K562 (cell line): Measurements from ENCODE around the gene LIFR. TPM values are rescaled to one million over a fixed set of nuclear protein-coding genes. Genes with fewer than 3 reads are reported as not detected.

Experiments used
- ATAC-seq: fragments of 200-7000 bp; cut with Tn5 transposase; 3 replicates; pipeline ENCODE4 v1.9.1; 2020; ENCODE audit warnings: moderate library complexity
- BruUV-seq: library from RNA; stranded (reverse); fragments of 400-500 nt; replicated peaks from 2 replicates; lab custom pipeline; 2021; lab: Mats Ljungman, UMichigan
- CTCF ChIA-PET: fragments of 300-600 bp; formaldehyde crosslinking; extraction: SDS; loops from one replicate; lab custom pipeline; 2021; ENCODE audit warnings: low intra/inter-chr PET ratio; lab: Yijun Ruan, JAX
- POLR2A ChIA-PET: fragments of 300-600, 350-650 bp; sonication (Branson Sonifier 250); formaldehyde crosslinking; extraction: SDS; loops from one replicate; lab custom pipeline; 2021; ENCODE audit warnings: antibody characterized with exemption, inconsistent platforms; lab: Yijun Ruan, JAX
- DNase-seq, 4 experiments: peaks; one replicate each; pipeline versions ENCODE4 v3.0.0 to v3.0.0-alpha.2; 2011 to 2018; ENCODE audit warnings: low spot score in 3 of 4, mixed read lengths in 3 of 4; ENCODE audit errors: extremely low read depth in 1 of 4
- FAIRE-seq: peaks from 2 replicates; lab custom pipeline; 2011; peaks lifted over from hg19 to GRCh38; lab: Jason Lieb, UNC
- H2AFZ ChIP-seq: 2 replicates; pipeline ENCODE4 v1.6.0; 2011; ENCODE audit warnings: low read depth, low read length, control low read depth, inconsistent platforms
- H3K27ac ChIP-seq: fragments of 200-600 bp; 3 replicates; pipeline ENCODE4 v1.8.0; 2011; ENCODE audit warnings: low read depth, mild to moderate bottlenecking, control low read depth, inconsistent platforms, low read length, moderate library complexity, mixed read lengths; ENCODE audit errors: extremely low read depth
- H3K27me3 ChIP-seq, 2 experiments: fragments of 300-600 bp in 1 of 2; 2 replicates in 1 of 2; 3 replicates in 1 of 2; pipeline versions ENCODE4 v1.6.0 to v1.8.0; 2011; ENCODE audit warnings: inconsistent platforms in 2 of 2, low read length in 2 of 2, mild to moderate bottlenecking in 1 of 2, mixed read lengths in 1 of 2, moderate library complexity in 1 of 2; ENCODE audit not compliant: control insufficient read depth in 2 of 2, insufficient read depth in 2 of 2
- H3K36me3 ChIP-seq: fragments of 300-600 bp; 3 replicates; pipeline ENCODE4 v1.8.0; 2011; ENCODE audit warnings: mild to moderate bottlenecking, low read length, inconsistent platforms; ENCODE audit not compliant: control insufficient read depth, insufficient read depth
- H3K4me1 ChIP-seq, 2 experiments: fragments of 200-600 bp in 1 of 2; replicated peaks in 1 of 2; 2 replicates in 1 of 2; 3 replicates in 1 of 2; pipeline versions ENCODE4 v1.5.1 to v1.8.0; 2011; ENCODE audit warnings: inconsistent platforms in 2 of 2, low read length in 2 of 2, mild to moderate bottlenecking in 1 of 2, mixed read lengths in 1 of 2, moderate library complexity in 1 of 2; ENCODE audit not compliant: control insufficient read depth in 2 of 2, insufficient read depth in 2 of 2
- H3K4me2 ChIP-seq: 2 replicates; pipeline ENCODE4 v1.6.1; 2011; ENCODE audit warnings: low read length, control low read depth, inconsistent platforms, mixed read lengths; ENCODE audit not compliant: insufficient read depth
- H3K4me3 ChIP-seq: fragments of 200-600 bp; sonication (generic), shearing (Covaris generic); 2 replicates; pipeline ENCODE4 v1.5.1; 2016; ENCODE audit warnings: control low read depth, inconsistent platforms
- H3K79me2 ChIP-seq: fragments of 200-600 bp; 3 replicates; pipeline ENCODE4 v1.8.0; 2011; ENCODE audit warnings: low read length, inconsistent platforms; ENCODE audit not compliant: control insufficient read depth, insufficient read depth
- H3K9ac ChIP-seq, 2 experiments: 2 replicates each; pipeline versions ENCODE4 v1.6.0 to v1.6.1; 2011; ENCODE audit warnings: low read depth in 2 of 2, low read length in 2 of 2, control low read depth in 1 of 2, inconsistent platforms in 1 of 2, mild to moderate bottlenecking in 1 of 2, mixed read lengths in 1 of 2; ENCODE audit not compliant: insufficient read depth in 1 of 2
- H3K9me1 ChIP-seq: one replicate; pipeline ENCODE4 v1.6.0; 2011; ENCODE audit warnings: inconsistent platforms, mild to moderate bottlenecking, low read length, moderate library complexity; ENCODE audit not compliant: control insufficient read depth, insufficient read depth
- H3K9me3 ChIP-seq: replicated peaks from 2 replicates; pipeline ENCODE4 v1.5.1; 2011; ENCODE audit warnings: low read depth, low read length, inconsistent platforms; ENCODE audit not compliant: control insufficient read depth, insufficient read depth
- H4K20me1 ChIP-seq: replicated peaks from 2 replicates; pipeline ENCODE4 v1.6.1; 2011; ENCODE audit warnings: low read length, inconsistent platforms, mixed read lengths; ENCODE audit not compliant: control insufficient read depth, insufficient read depth
- BRD4 ChIP-seq: fragments of 200-600 bp; sonication (generic); IDR thresholded peaks from 2 replicates; pipeline ENCODE4 v1.6.1; 2017; ENCODE audit warnings: inconsistent platforms
- CBFA2T3 ChIP-seq: fragments of 450-650 bp; IDR thresholded peaks from 2 replicates; pipeline ENCODE4 v1.6.1; 2017
- CHD4 ChIP-seq: fragments of 200-600 bp; sonication (generic); IDR thresholded peaks from 3 replicates; pipeline ENCODE4 v1.6.1; 2012; ENCODE audit warnings: low read depth, mild to moderate bottlenecking, mixed read lengths, low read length, inconsistent platforms; ENCODE audit not compliant: insufficient read depth, insufficient replicate concordance, poor library complexity, severe bottlenecking
- EP400 ChIP-seq: fragments of 450-650 bp; IDR thresholded peaks from 2 replicates; pipeline ENCODE4 v1.6.1; 2017; ENCODE audit warnings: antibody characterized with exemption, mild to moderate bottlenecking, moderate library complexity
- GABPB2 ChIP-seq: fragments of 250-450 bp; sonication (Bioruptor Pico); conservative IDR thresholded peaks from 2 replicates; pipeline ENCODE4 v1.5.1; 2021; ENCODE audit warnings: mild to moderate bottlenecking
- GATAD2B ChIP-seq: fragments of 450-650 bp; IDR thresholded peaks from 2 replicates; pipeline ENCODE4 v1.6.1; 2017; ENCODE audit warnings: mild to moderate bottlenecking, borderline replicate concordance
- MEIS2 ChIP-seq: fragments of 450-650 bp; IDR thresholded peaks from 2 replicates; pipeline ENCODE4 v1.6.1; 2014; ENCODE audit warnings: mild to moderate bottlenecking; ENCODE audit not compliant: partially characterized antibody
- NCOA2 ChIP-seq, 2 experiments: fragments of 450-650 bp; IDR thresholded peaks; 2 replicates each; pipeline ENCODE4 v1.6.1; 2018; ENCODE audit warnings: mild to moderate bottlenecking in 2 of 2, moderate library complexity in 1 of 2; ENCODE audit not compliant: partially characterized antibody in 2 of 2
- NR2C1 ChIP-seq, 2 experiments: fragments of 450-650 bp; IDR thresholded peaks; 2 replicates each; pipeline ENCODE4 v1.6.1; 2017; ENCODE audit warnings: mild to moderate bottlenecking in 2 of 2, antibody characterized with exemption in 1 of 2, inconsistent platforms in 1 of 2, missing compliant biosample characterization in 1 of 2, missing genetic modification characterization in 1 of 2
- RBM39 ChIP-seq: fragments of 200-400 bp; formaldehyde crosslinking; optimal IDR thresholded peaks from 2 replicates; pipeline ENCODE3; 2018; ENCODE audit warnings: low read depth, low read length
- SRSF1 ChIP-seq: fragments of 200-400 bp; formaldehyde crosslinking; IDR thresholded peaks from 2 replicates; pipeline ENCODE4 v1.6.1; 2017; ENCODE audit warnings: mild to moderate bottlenecking, low read depth, low read length, moderate library complexity
- TEAD2 ChIP-seq: fragments of 450-650 bp; IDR thresholded peaks from 2 replicates; pipeline ENCODE4 v1.6.1; 2016; ENCODE audit warnings: missing genetic modification characterization, control low read depth, missing compliant biosample characterization
- XRCC5 ChIP-seq: fragments of 200-400 bp; formaldehyde crosslinking; IDR thresholded peaks from 2 replicates; pipeline ENCODE4 v1.6.1; 2017; ENCODE audit warnings: low read depth, mild to moderate bottlenecking, low read length
- ZKSCAN8 ChIP-seq: fragments of 200-800 bp; sonication (Bioruptor generic); IDR thresholded peaks from 2 replicates; pipeline ENCODE4 v1.6.1; 2016; ENCODE audit warnings: missing genetic modification characterization, missing compliant biosample characterization
- ZNF224 ChIP-seq: sonication (generic); formaldehyde crosslinking; IDR thresholded peaks from 2 replicates; pipeline ENCODE4 v1.8.0; 2022; ENCODE audit warnings: mild to moderate bottlenecking, missing genetic modification reagents
- whole genome bisulfite sequencing: fragments of 100-300 bp; shearing (Covaris generic); methylation state at CpG from one replicate; pipeline ENCODE4 v1.1.6; 2016; ENCODE audit warnings: low coverage, mixed read lengths; ENCODE audit not compliant: insufficient coverage; ENCODE audit errors: missing lambda C conversion rate; 5-methylcytosine and 5-hydroxymethylcytosine counted together
- in situ Hi-C: fragments of 300-500 bp; cut with MboI; formaldehyde crosslinking; loops from 4 replicates; pipeline ENCODE4 v1.15.0; 2018; ENCODE audit warnings: inconsistent platforms, mixed read lengths
- intact Hi-C: fragments of 100-400 bp; cut with micrococcal nuclease; formaldehyde crosslinking; loops from 2 replicates; pipeline ENCODE4 v1.14.2; 2022
- polyA plus RNA-seq, 8 experiments: library from polyadenylated mRNA; depleted of rRNA in 4 of 8; stranded (reverse) in 5 of 8; unstranded in 3 of 8; fragments of >200 nt; fragmentation: Nextera tagmentation in 2 of 8; fragmentation: Illumina TruSeq in 1 of 8; extraction: Ambion mirVana in 2 of 8; extraction: Trizol in 1 of 8; gene quantifications; 2 replicates each; pipeline versions ENCODE4 v1.2.1 to v1.2.3, GENCODE V29; 2011 to 2014; ENCODE audit warnings: inconsistent platforms in 1 of 8, missing spikeins in 1 of 8
- total RNA-seq, 7 experiments: library from RNA; depleted of rRNA in 6 of 7; stranded (reverse); fragments of >200 nt in 6 of 7; fragmentation: Illumina TruSeq in 2 of 7; extraction: Trizol in 2 of 7; gene quantifications; 2 replicates each; pipeline versions ENCODE4 v1.2.1 to v1.2.3, GENCODE V29; 2011 to 2021; ENCODE audit warnings: low replicate concordance in 1 of 7
- TF ChIP-seq, protein P1 (sequence below): sonication (generic); formaldehyde crosslinking; IDR thresholded peaks from 2 replicates; pipeline ENCODE4 v1.8.1; 2023; ENCODE audit warnings: mild to moderate bottlenecking, missing genetic modification reagents

LIFR gene
- total and polyA plus RNA-seq, 9 of the 15 experiments (the other 6 are each of a cell fraction or from before 2014, with no cell fraction given), result 0.43 to 5.7 (median 3.3) TPM

DNA sequence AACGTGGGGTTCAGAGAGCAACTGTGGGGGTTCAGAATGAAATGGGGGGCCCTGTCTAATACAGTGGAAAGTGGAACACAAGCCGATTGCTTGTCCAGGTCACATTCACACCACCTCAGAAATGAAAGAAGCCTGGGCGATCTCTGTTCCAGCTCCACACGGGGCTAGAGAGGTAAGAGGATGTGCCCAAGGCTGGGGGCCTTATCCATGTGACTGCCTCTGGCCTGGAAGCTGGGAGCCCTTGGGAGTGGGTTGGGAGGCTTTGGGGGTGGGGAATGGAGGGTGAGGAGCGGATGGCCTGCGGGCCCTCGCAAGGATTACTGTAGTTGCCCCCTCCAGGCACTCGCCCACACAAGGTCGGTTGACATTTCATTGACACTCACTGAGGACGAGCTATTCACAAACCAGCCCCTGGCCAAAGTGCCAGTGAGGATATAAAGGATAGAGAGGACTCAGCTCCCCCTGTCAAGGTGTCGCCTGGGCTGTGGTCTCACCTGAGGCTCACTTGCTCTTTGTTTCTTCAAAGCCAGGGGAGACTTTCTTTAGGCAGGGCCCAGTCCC lies 86.7 kb downstream of the LIFR start:
- ATAC-seq (no peak), DNase-seq (no peak), FAIRE-seq (no peak)
- TF ChIP-seq CBFA2T3, result no peak
- no peak for TF ChIP-seq MEIS2
- TF ChIP-seq BRD4, result no peak
- TF ChIP-seq NR2C1 (IDR thresholded peaks at IDR 0.05), result no peak
- TF ChIP-seq NR2C1 (tag; IDR thresholded peaks at IDR 0.05), result no peak
- no peak for TF ChIP-seq CHD4
- no peak for TF ChIP-seq SRSF1
- TF ChIP-seq TEAD2 (tag), result no peak
- no peak for TF ChIP-seq RBM39
- no peak for TF ChIP-seq NCOA2 (IDR thresholded peaks at IDR 0.05; ENCODE audit: partially characterized antibody in 2 of 2)
- no peak for TF ChIP-seq GABPB2 (CRISPR knock-in tag)
- TF ChIP-seq XRCC5, result no peak
- TF ChIP-seq ZNF224, result no peak
- TF ChIP-seq, protein P1, sequence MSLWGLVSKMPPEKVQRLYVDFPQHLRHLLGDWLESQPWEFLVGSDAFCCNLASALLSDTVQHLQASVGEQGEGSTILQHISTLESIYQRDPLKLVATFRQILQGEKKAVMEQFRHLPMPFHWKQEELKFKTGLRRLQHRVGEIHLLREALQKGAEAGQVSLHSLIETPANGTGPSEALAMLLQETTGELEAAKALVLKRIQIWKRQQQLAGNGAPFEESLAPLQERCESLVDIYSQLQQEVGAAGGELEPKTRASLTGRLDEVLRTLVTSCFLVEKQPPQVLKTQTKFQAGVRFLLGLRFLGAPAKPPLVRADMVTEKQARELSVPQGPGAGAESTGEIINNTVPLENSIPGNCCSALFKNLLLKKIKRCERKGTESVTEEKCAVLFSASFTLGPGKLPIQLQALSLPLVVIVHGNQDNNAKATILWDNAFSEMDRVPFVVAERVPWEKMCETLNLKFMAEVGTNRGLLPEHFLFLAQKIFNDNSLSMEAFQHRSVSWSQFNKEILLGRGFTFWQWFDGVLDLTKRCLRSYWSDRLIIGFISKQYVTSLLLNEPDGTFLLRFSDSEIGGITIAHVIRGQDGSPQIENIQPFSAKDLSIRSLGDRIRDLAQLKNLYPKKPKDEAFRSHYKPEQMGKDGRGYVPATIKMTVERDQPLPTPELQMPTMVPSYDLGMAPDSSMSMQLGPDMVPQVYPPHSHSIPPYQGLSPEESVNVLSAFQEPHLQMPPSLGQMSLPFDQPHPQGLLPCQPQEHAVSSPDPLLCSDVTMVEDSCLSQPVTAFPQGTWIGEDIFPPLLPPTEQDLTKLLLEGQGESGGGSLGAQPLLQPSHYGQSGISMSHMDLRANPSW (CRISPR knock-in tag), result no peak
- no peak for TF ChIP-seq EP400
- TF ChIP-seq ZKSCAN8 (CRISPR knock-in tag), result no peak
- no peak for TF ChIP-seq GATAD2B
- Histone ChIP-seq H3K9me1 (no peaks in the 10 kb centered on the region), H3K27ac (no peak overlapping the region), H3K4me3 (no peak overlapping the region), H3K79me2 (no peaks in the 10 kb centered on the region), H3K9me3 (no peaks in the 10 kb centered on the region), H4K20me1 (no peaks in the 10 kb centered on the region), H3K9ac (no peak overlapping the region), H3K36me3 (no peaks in the 10 kb centered on the region), H2AFZ (no peak overlapping the region), H3K27me3 (peaks cover 14 to 60% of the 10 kb centered on the region in 2 experiments; a peak in 4 of 5 replicates), H3K4me2 (no peak overlapping the region), H3K4me1 (peaks cover 0 to 8% of the 10 kb centered on the region in 2 experiments; a peak in 2 of 5 replicates)
- in situ Hi-C loops, result no loop called here
- intact Hi-C loops, result no loop called here
- POLR2A ChIA-PET, result interaction anchor here (1.1 kb wide), 1 partner anchor 10 kb away, joined by 5 read pairs; no protein-coding TSS in a partner anchor
- BruUV-seq, result no TSS peak
- WGBS, result 16% methylated on average over 11 of the region's 11 CpGs
- CTCF ChIA-PET, result no interaction called here
